Mesenchymal stem cell (in vitro differentiated cells and primary cell): ENCODE measurements around the gene ARID5B.

Experiments used
- DNase-seq: peaks from one replicate; pipeline ENCODE4 v3.0.0-alpha.2; 2013
- H2AFZ ChIP-seq: one replicate; pipeline ENCODE4 v1.6.1; 2013; ENCODE audit warnings: low read depth, mild to moderate bottlenecking, control low read depth, inconsistent platforms, low read length, moderate library complexity
- H2AK5ac ChIP-seq: 2 replicates; pipeline ENCODE4 v1.6.1; 2013; ENCODE audit warnings: low read length, moderate library complexity, mild to moderate bottlenecking, inconsistent platforms; ENCODE audit not compliant: severe bottlenecking
- H2BK120ac ChIP-seq: one replicate; pipeline ENCODE4 v1.6.1; 2013; ENCODE audit warnings: low read depth, mild to moderate bottlenecking, inconsistent platforms, low read length, moderate library complexity
- H2BK12ac ChIP-seq, 2 experiments: one replicate each; pipeline ENCODE4 v1.6.1; 2013; ENCODE audit warnings: inconsistent platforms in 2 of 2, low read length in 2 of 2, mild to moderate bottlenecking in 2 of 2, moderate library complexity in 2 of 2, control low read depth in 1 of 2
- H2BK15ac ChIP-seq: one replicate; pipeline ENCODE4 v1.6.1; 2013; ENCODE audit warnings: mild to moderate bottlenecking, low read depth, inconsistent platforms; ENCODE audit not compliant: poor library complexity, severe bottlenecking
- H2BK5ac ChIP-seq: 2 replicates; pipeline ENCODE4 v1.6.1; 2013; ENCODE audit warnings: low read depth, mild to moderate bottlenecking, low read length, control low read depth, inconsistent platforms; ENCODE audit not compliant: poor library complexity, severe bottlenecking
- H3K14ac ChIP-seq, 2 experiments: one replicate each; pipeline ENCODE4 v1.6.1; 2013; ENCODE audit warnings: inconsistent platforms in 2 of 2, low read length in 2 of 2, control low read depth in 1 of 2, mild to moderate bottlenecking in 1 of 2, moderate library complexity in 1 of 2
- H3K18ac ChIP-seq, 2 experiments: one replicate each; pipeline ENCODE4 v1.6.1; 2013; ENCODE audit warnings: inconsistent platforms in 2 of 2, low read length in 2 of 2, control low read depth in 1 of 2, low read depth in 1 of 2, mild to moderate bottlenecking in 1 of 2
- H3K23ac ChIP-seq, 2 experiments: one replicate each; pipeline ENCODE4 v1.6.1; 2013; ENCODE audit warnings: inconsistent platforms in 2 of 2, low read length in 2 of 2, mild to moderate bottlenecking in 2 of 2, moderate library complexity in 2 of 2, control low read depth in 1 of 2
- H3K27ac ChIP-seq: 2 replicates; pipeline ENCODE4 v1.5.1; 2013; ENCODE audit warnings: mild to moderate bottlenecking, moderate library complexity, low read length, control low read depth, inconsistent platforms; ENCODE audit not compliant: poor library complexity, severe bottlenecking
- H3K27me3 ChIP-seq, 2 experiments: 2 replicates each; pipeline versions ENCODE4 v1.6.1 to v1.7.0; 2013; ENCODE audit warnings: low read length in 2 of 2, mild to moderate bottlenecking in 2 of 2, moderate library complexity in 2 of 2, control low read depth in 1 of 2, inconsistent platforms in 1 of 2; ENCODE audit not compliant: control insufficient read depth in 1 of 2, insufficient read depth in 1 of 2
- H3K36me3 ChIP-seq, 2 experiments: 2 replicates each; pipeline versions ENCODE4 v1.6.1 to v1.7.0; 2013; ENCODE audit warnings: low read length in 2 of 2, control low read depth in 1 of 2, inconsistent platforms in 1 of 2, low read depth in 1 of 2, mild to moderate bottlenecking in 1 of 2; ENCODE audit not compliant: insufficient read depth in 2 of 2, control insufficient read depth in 1 of 2
- H3K4ac ChIP-seq, 2 experiments: one replicate each; pipeline ENCODE4 v1.6.1; 2013; ENCODE audit warnings: inconsistent platforms in 2 of 2, low read length in 2 of 2, mild to moderate bottlenecking in 2 of 2, moderate library complexity in 2 of 2, control low read depth in 1 of 2, low read depth in 1 of 2
- H3K4me1 ChIP-seq: 2 replicates; pipeline ENCODE4 v1.6.1; 2013; ENCODE audit warnings: low read depth, low read length, control low read depth; ENCODE audit not compliant: control insufficient read depth, insufficient read depth
- H3K4me2 ChIP-seq: 2 replicates; pipeline ENCODE4 v1.6.1; 2013; ENCODE audit warnings: low read length, mild to moderate bottlenecking, inconsistent platforms; ENCODE audit not compliant: poor library complexity, severe bottlenecking
- H3K4me3 ChIP-seq, 2 experiments: 2 replicates each; pipeline versions ENCODE4 v1.5.1 to v1.7.0; 2013; ENCODE audit warnings: low read length in 2 of 2, mild to moderate bottlenecking in 2 of 2, control low read depth in 1 of 2, low read depth in 1 of 2; ENCODE audit not compliant: insufficient read depth in 1 of 2
- H3K79me1 ChIP-seq: replicated peaks from 2 replicates; pipeline ENCODE4 v1.6.1; 2013; ENCODE audit warnings: mild to moderate bottlenecking, control low read depth, low read length, inconsistent platforms; ENCODE audit not compliant: poor library complexity, severe bottlenecking
- H3K9ac ChIP-seq: 2 replicates; pipeline ENCODE4 v1.7.0; 2013; ENCODE audit warnings: mild to moderate bottlenecking, low read length, moderate library complexity
- H3K9me3 ChIP-seq: 2 replicates; pipeline ENCODE4 v1.7.0; 2013; ENCODE audit warnings: mild to moderate bottlenecking, low read length; ENCODE audit not compliant: control insufficient read depth
- H4K8ac ChIP-seq: one replicate; pipeline ENCODE4 v1.6.1; 2013; ENCODE audit warnings: inconsistent platforms, mild to moderate bottlenecking, low read length, moderate library complexity
- H4K91ac ChIP-seq: one replicate; pipeline ENCODE4 v1.6.1; 2013; ENCODE audit warnings: mild to moderate bottlenecking, low read length, inconsistent platforms
- WGBS: methylation state at CpG from one replicate; pipeline ENCODE4 v1.1.7; 2013; ENCODE audit warnings: mixed read lengths; 5-methylcytosine and 5-hydroxymethylcytosine counted together

ARID5B gene

GRCh38 chr10:62024026-62024701 is 122.7 kb downstream of the ARID5B start:
- Histone ChIP-seq H3K14ac (no peak overlapping the region), H3K4ac (no peak overlapping the region), H3K79me1 (peaks cover 23% of the 10 kb centered on the region), H4K8ac (no peak overlapping the region), H3K4me1 (peaks cover 10% of the 10 kb centered on the region), H2AK5ac (no peak overlapping the region), H3K27me3 (no peaks in the 10 kb centered on the region), H2AFZ (no peak overlapping the region), H2BK120ac (no peak overlapping the region), H2BK5ac (no peak overlapping the region), H3K27ac (no peak overlapping the region), H3K4me3 (no peak overlapping the region), H3K36me3 (no peaks in the 10 kb centered on the region), H3K4me2 (no peak overlapping the region), H2BK12ac (no peak overlapping the region), H3K9ac (no peak overlapping the region), H4K91ac (no peak overlapping the region), H3K18ac (no peak overlapping the region), H3K9me3 (peaks cover 8% of the 10 kb centered on the region), H2BK15ac (no peak overlapping the region), H3K23ac (no peak overlapping the region)
- WGBS, result 33% methylated on average over 1 of the region's 4 CpGs
- no peak for DNase-seq

- H3K79me1 ChIP-seq, result peaks cover 25% of the 10 kb centered on the region
- no peak overlapping the region for H3K4me3 ChIP-seq
- peak overlapping the region in 1 of 2 experiments; percentile 21 for H3K18ac ChIP-seq
- H2BK15ac ChIP-seq, result no peak overlapping the region
- no peak overlapping the region for H3K4ac ChIP-seq
- H4K8ac ChIP-seq, result no peak overlapping the region
- DNase-seq, result no peak
- H3K4me2 ChIP-seq, result no peak overlapping the region
- WGBS, result 40% methylated on average over 1 of the region's 4 CpGs
- H3K4me1 ChIP-seq, result peaks cover 10% of the 10 kb centered on the region
- no peaks in the 10 kb centered on the region for H3K27me3 ChIP-seq
- H2BK12ac ChIP-seq, result no peak overlapping the region
- no peak overlapping the region for H3K14ac ChIP-seq
- no peak overlapping the region for H2BK5ac ChIP-seq
- no peak overlapping the region for H2AFZ ChIP-seq
- H3K9me3 ChIP-seq, result peaks cover 8% of the 10 kb centered on the region
- no peak overlapping the region for H2BK120ac ChIP-seq
- no peaks in the 10 kb centered on the region for H3K36me3 ChIP-seq
- no peak overlapping the region for H2AK5ac ChIP-seq
- H3K27ac ChIP-seq, result no peak overlapping the region
- H4K91ac ChIP-seq, result no peak overlapping the region
- H3K23ac ChIP-seq, result no peak overlapping the region
- H3K9ac ChIP-seq, result no peak overlapping the region
Measured at GRCh38 chr10:62025134-62025794, 123.8 kb downstream of the ARID5B start.

GRCh38 chr10:62025901-62026879 is 124.7 kb downstream of the ARID5B start:
- Histone ChIP-seq H3K27me3 (no peaks in the 10 kb centered on the region), H3K18ac (peak overlapping the region; percentile 1 to 18), H3K9ac (peak overlapping the region; percentile 74), H2BK15ac (no peak overlapping the region), H3K23ac (no peak overlapping the region), H3K36me3 (no peaks in the 10 kb centered on the region), H3K14ac (no peak overlapping the region), H3K27ac (no peak overlapping the region), H2BK120ac (no peak overlapping the region), H3K4ac (no peak overlapping the region), H3K9me3 (peaks cover 8% of the 10 kb centered on the region), H3K4me1 (peaks cover 10% of the 10 kb centered on the region), H3K4me2 (no peak overlapping the region), H2AK5ac (no peak overlapping the region), H4K8ac (no peak overlapping the region), H2BK12ac (no peak overlapping the region), H3K4me3 (peak overlapping the region in 1 of 2 experiments; percentile 30), H2BK5ac (no peak overlapping the region), H3K79me1 (peaks cover 31% of the 10 kb centered on the region), H2AFZ (no peak overlapping the region), H4K91ac (no peak overlapping the region)
- DNase-seq, result peak; percentile 82
- 51% methylated on average over 3 of the region's 4 CpGs for WGBS
